ENCODE data around the gene BECN2.

The BECN2 gene

GRCh38 chr1:242002072-242002471, 44.5 kb downstream of the BECN2 start:
- no peaks in the 10 kb centered on the region for H4K20me1 ChIP-seq (ENCODE audit: insufficient read depth, low read length)
- no peaks in the 10 kb centered on the region for H3K9me3 ChIP-seq (ENCODE audit: low read length)
- H3K36me3 ChIP-seq (ENCODE audit: insufficient read depth, low read length): no peaks in the 10 kb centered on the region
- no peak for TF ChIP-seq EZH2 (IDR thresholded peaks at IDR 0.05; ENCODE audit: borderline replicate concordance, low read length)
- TF ChIP-seq CTCF (IDR thresholded peaks at IDR 0.05; ENCODE audit: low read length): no peak
- H3F3A ChIP-seq (ENCODE audit: insufficient read depth, low read length): no peaks in the 10 kb centered on the region
- no peak overlapping the region for H3K9ac ChIP-seq (ENCODE audit: low read length)
- no peak overlapping the region for H3K4me2 ChIP-seq (ENCODE audit: low read length)
- H3K27me3 ChIP-seq (ENCODE audit: insufficient read depth, low read length): no peaks in the 10 kb centered on the region
- H3K4me3 ChIP-seq (ENCODE audit: low read depth, low read length, poor library complexity, severe bottlenecking): no peak overlapping the region
- H3K9me2 ChIP-seq (ENCODE audit: low read depth, low read length): no peaks in the 10 kb centered on the region
- no peaks in the 10 kb centered on the region for H3K79me2 ChIP-seq (ENCODE audit: insufficient read depth, low read length)
- H3K4me1 ChIP-seq (ENCODE audit: insufficient read depth, low read length, severe bottlenecking): no peaks in the 10 kb centered on the region
- no peak overlapping the region for H2AFZ ChIP-seq (ENCODE audit: low read length)
- H3K27ac ChIP-seq (ENCODE audit: low read depth, low read length, poor library complexity, severe bottlenecking): no peak overlapping the region

DNA sequence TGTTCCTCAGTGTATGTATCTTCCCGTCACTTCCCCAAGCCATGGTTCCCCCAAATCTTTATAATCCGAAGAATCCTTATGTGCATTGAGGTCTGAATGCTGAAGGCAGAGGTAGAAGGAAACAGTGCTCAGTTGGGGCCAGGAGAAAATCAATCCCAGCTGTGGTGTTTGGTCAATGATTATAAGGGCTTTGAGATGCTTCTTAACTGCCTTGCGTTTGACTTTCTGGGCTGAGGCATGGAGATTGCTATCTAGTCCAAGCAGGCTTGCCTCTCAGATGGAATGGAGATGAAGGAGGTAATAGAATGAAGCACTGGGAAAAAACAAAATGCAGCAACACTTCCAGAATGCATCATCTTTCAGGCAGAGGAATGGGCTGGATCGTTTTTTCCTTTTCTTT, 44.9 kb downstream of the BECN2 start:
- H3K9me2 ChIP-seq (ENCODE audit: low read depth, low read length): no peaks in the 10 kb centered on the region
- H3K4me2 ChIP-seq (ENCODE audit: low read length): no peak overlapping the region
- H3F3A ChIP-seq (ENCODE audit: insufficient read depth, low read length): no peaks in the 10 kb centered on the region
- H2AFZ ChIP-seq (ENCODE audit: low read length): no peak overlapping the region
- no peaks in the 10 kb centered on the region for H3K4me1 ChIP-seq (ENCODE audit: insufficient read depth, low read length, severe bottlenecking)
- H3K9me3 ChIP-seq (ENCODE audit: low read length): no peaks in the 10 kb centered on the region
- no peaks in the 10 kb centered on the region for H3K36me3 ChIP-seq (ENCODE audit: insufficient read depth, low read length)
- TF ChIP-seq EZH2 (IDR thresholded peaks at IDR 0.05; ENCODE audit: borderline replicate concordance, low read length) (no peak), CTCF (IDR thresholded peaks at IDR 0.05; ENCODE audit: low read length) (no peak)
- no peak overlapping the region for H3K27ac ChIP-seq (ENCODE audit: low read depth, low read length, poor library complexity, severe bottlenecking)
- no peaks in the 10 kb centered on the region for H3K79me2 ChIP-seq (ENCODE audit: insufficient read depth, low read length)
- H3K27me3 ChIP-seq (ENCODE audit: insufficient read depth, low read length): no peaks in the 10 kb centered on the region
- no peak overlapping the region for H3K4me3 ChIP-seq (ENCODE audit: low read depth, low read length, poor library complexity, severe bottlenecking)
- no peaks in the 10 kb centered on the region for H4K20me1 ChIP-seq (ENCODE audit: insufficient read depth, low read length)
- no peak overlapping the region for H3K9ac ChIP-seq (ENCODE audit: low read length)

- Histone ChIP-seq H3K4me3 (ENCODE audit: low read depth, low read length, poor library complexity, severe bottlenecking) (no peak overlapping the region), H3K9me3 (ENCODE audit: low read length) (no peaks in the 10 kb centered on the region), H3K36me3 (ENCODE audit: insufficient read depth, low read length) (no peaks in the 10 kb centered on the region), H3K4me2 (ENCODE audit: low read length) (no peak overlapping the region), H3K27ac (ENCODE audit: low read depth, low read length, poor library complexity, severe bottlenecking) (no peak overlapping the region), H2AFZ (ENCODE audit: low read length) (no peak overlapping the region), H3K27me3 (ENCODE audit: insufficient read depth, low read length) (no peaks in the 10 kb centered on the region), H3K9me2 (ENCODE audit: low read depth, low read length) (no peaks in the 10 kb centered on the region), H3K79me2 (ENCODE audit: insufficient read depth, low read length) (no peaks in the 10 kb centered on the region), H3K9ac (ENCODE audit: low read length) (no peak overlapping the region), H3K4me1 (ENCODE audit: insufficient read depth, low read length, severe bottlenecking) (no peaks in the 10 kb centered on the region), H3F3A (ENCODE audit: insufficient read depth, low read length) (no peaks in the 10 kb centered on the region), H4K20me1 (ENCODE audit: insufficient read depth, low read length) (no peaks in the 10 kb centered on the region)
- TF ChIP-seq CTCF (IDR thresholded peaks at IDR 0.05; ENCODE audit: low read length) (no peak), EZH2 (IDR thresholded peaks at IDR 0.05; ENCODE audit: borderline replicate concordance, low read length) (no peak)
Measured at GRCh38 chr1:242004751-242005495, 47.4 kb downstream of the BECN2 start.
